Measurements from ENCODE around the gene IGFBP5. TPM values are rescaled to one million over a fixed set of nuclear protein-coding genes. Genes with fewer than 3 reads are reported as not detected.

The IGFBP5 gene
- total RNA-seq, 2 experiments from 2014 or later: 0.08 to 0.14 TPM

- no peak for DNase-seq
- Mint-ChIP-seq H3K27me3 (peaks cover 34% of the 10 kb centered on the region), H3K4me1 (peaks cover 21% of the 10 kb centered on the region), H3K36me3 (no peaks in the 10 kb centered on the region), H3K4me3 (no peak overlapping the region), H3K27ac (no peak overlapping the region), H3K9me3 (no peaks in the 10 kb centered on the region)
- POLR2A ChIA-PET: no interaction called here
- ATAC-seq (ENCODE audit: low read depth): no peak
Observed at GRCh38 chr2:216690456-216690852, 4.9 kb downstream of the IGFBP5 start.

GRCh38 chr2:216689397-216689796, 6.0 kb downstream of the IGFBP5 start:
- no peaks in the 10 kb centered on the region for H3K9me3 Mint-ChIP-seq
- peaks cover 35% of the 10 kb centered on the region for H3K27me3 Mint-ChIP-seq
- H3K36me3 Mint-ChIP-seq: no peaks in the 10 kb centered on the region

GRCh38 chr2:216688731-216689340, 6.5 kb downstream of the IGFBP5 start:
- POLR2A ChIA-PET: no interaction called here
- Mint-ChIP-seq H3K36me3 (no peaks in the 10 kb centered on the region), H3K4me3 (no peak overlapping the region), H3K27me3 (peaks cover 35% of the 10 kb centered on the region), H3K9me3 (no peaks in the 10 kb centered on the region), H3K4me1 (peaks cover 14% of the 10 kb centered on the region), H3K27ac (no peak overlapping the region)
- no peak for DNase-seq
- no peak for ATAC-seq (ENCODE audit: low read depth)

More at GRCh38 chr2:216689397-216689796, 6.0 kb downstream of the IGFBP5 start:
- Mint-ChIP-seq H3K4me3 (no peak overlapping the region), H3K4me1 (peaks cover 17% of the 10 kb centered on the region), H3K27ac (no peak overlapping the region)
- ATAC-seq (ENCODE audit: low read depth) (no peak), DNase-seq (no peak)
- POLR2A ChIA-PET: no interaction called here

- Mint-ChIP-seq H3K27ac (no peak overlapping the region), H3K4me3 (no peak overlapping the region), H3K36me3 (no peaks in the 10 kb centered on the region), H3K9me3 (no peaks in the 10 kb centered on the region), H3K27me3 (peaks cover 35% of the 10 kb centered on the region), H3K4me1 (peaks cover 10% of the 10 kb centered on the region)
- POLR2A ChIA-PET: no interaction called here
- ATAC-seq (ENCODE audit: low read depth): no peak
- DNase-seq: peak; percentile 53
Observed at GRCh38 chr2:216687646-216688045, 7.7 kb downstream of the IGFBP5 start.

- H3K27ac Mint-ChIP-seq: no peak overlapping the region
- ATAC-seq (ENCODE audit: low read depth): no peak
- DNase-seq: no peak
- POLR2A ChIA-PET: no interaction called here
- no peaks in the 10 kb centered on the region for H3K36me3 Mint-ChIP-seq
- H3K4me1 Mint-ChIP-seq: peaks cover 8% of the 10 kb centered on the region
- H3K4me3 Mint-ChIP-seq: no peak overlapping the region
- no peaks in the 10 kb centered on the region for H3K9me3 Mint-ChIP-seq
- peaks cover 32% of the 10 kb centered on the region for H3K27me3 Mint-ChIP-seq
Observed at GRCh38 chr2:216687111-216687510, 8.2 kb downstream of the IGFBP5 start.

- Mint-ChIP-seq H3K4me1 (peaks cover 10% of the 10 kb centered on the region), H3K9me3 (no peaks in the 10 kb centered on the region), H3K27ac (no peak overlapping the region), H3K36me3 (no peaks in the 10 kb centered on the region), H3K4me3 (no peak overlapping the region), H3K27me3 (peaks cover 22% of the 10 kb centered on the region)
- POLR2A ChIA-PET: no interaction called here
- DNase-seq (no peak), ATAC-seq (ENCODE audit: low read depth) (no peak)
Observed at GRCh38 chr2:216685327-216685875, 9.9 kb downstream of the IGFBP5 start.

- H3K27me3 Mint-ChIP-seq: peaks cover 18% of the 10 kb centered on the region
- H3K9me3 Mint-ChIP-seq: no peaks in the 10 kb centered on the region
- no peak for ATAC-seq (ENCODE audit: low read depth)
- no peaks in the 10 kb centered on the region for H3K36me3 Mint-ChIP-seq
- peaks cover 10% of the 10 kb centered on the region for H3K4me1 Mint-ChIP-seq
- H3K27ac Mint-ChIP-seq: no peak overlapping the region
- POLR2A ChIA-PET: no interaction called here
- H3K4me3 Mint-ChIP-seq: no peak overlapping the region
- DNase-seq: no peak
Observed at GRCh38 chr2:216683846-216684245, 11.5 kb downstream of the IGFBP5 start.

GRCh38 chr2:216681683-216682082, 13.7 kb downstream of the IGFBP5 start:
- H3K36me3 Mint-ChIP-seq: no peaks in the 10 kb centered on the region
- ATAC-seq (ENCODE audit: low read depth): no peak
- H3K27ac Mint-ChIP-seq: no peak overlapping the region
- H3K27me3 Mint-ChIP-seq: peaks cover 14% of the 10 kb centered on the region
- no peaks in the 10 kb centered on the region for H3K9me3 Mint-ChIP-seq
- DNase-seq: no peak
- H3K4me1 Mint-ChIP-seq: peaks cover 10% of the 10 kb centered on the region
- POLR2A ChIA-PET: no interaction called here
- H3K4me3 Mint-ChIP-seq: no peak overlapping the region

- Mint-ChIP-seq H3K4me1 (peaks cover 10% of the 10 kb centered on the region), H3K27me3 (peaks cover 14% of the 10 kb centered on the region), H3K4me3 (no peak overlapping the region), H3K36me3 (no peaks in the 10 kb centered on the region), H3K27ac (no peak overlapping the region), H3K9me3 (no peaks in the 10 kb centered on the region)
- ATAC-seq (ENCODE audit: low read depth) (no peak), DNase-seq (no peak)
- POLR2A ChIA-PET: no interaction called here
Observed at GRCh38 chr2:216680951-216681629, 14.3 kb downstream of the IGFBP5 start.

- Mint-ChIP-seq H3K27ac (no peak overlapping the region), H3K4me1 (peaks cover 10% of the 10 kb centered on the region), H3K36me3 (no peaks in the 10 kb centered on the region), H3K4me3 (no peak overlapping the region), H3K27me3 (peaks cover 14% of the 10 kb centered on the region), H3K9me3 (no peaks in the 10 kb centered on the region)
- ATAC-seq (ENCODE audit: low read depth): no peak
- POLR2A ChIA-PET: no interaction called here
- no peak for DNase-seq
Observed at GRCh38 chr2:216679658-216680024, 15.7 kb downstream of the IGFBP5 start.

- ATAC-seq (ENCODE audit: low read depth) (no peak), DNase-seq (no peak)
- Mint-ChIP-seq H3K36me3 (no peaks in the 10 kb centered on the region), H3K4me3 (no peak overlapping the region), H3K27me3 (peaks cover 9% of the 10 kb centered on the region), H3K9me3 (no peaks in the 10 kb centered on the region), H3K27ac (no peak overlapping the region), H3K4me1 (peaks cover 10% of the 10 kb centered on the region)
- POLR2A ChIA-PET: no interaction called here
Observed at GRCh38 chr2:216678813-216679657, 16.3 kb downstream of the IGFBP5 start.

GRCh38 chr2:216678098-216678465, 17.3 kb downstream of the IGFBP5 start:
- ATAC-seq (ENCODE audit: low read depth): no peak
- H3K4me1 Mint-ChIP-seq: peaks cover 10% of the 10 kb centered on the region
- H3K4me3 Mint-ChIP-seq: no peak overlapping the region
- peaks cover 3% of the 10 kb centered on the region for H3K27me3 Mint-ChIP-seq
- DNase-seq: no peak
- POLR2A ChIA-PET: no interaction called here
- H3K27ac Mint-ChIP-seq: no peak overlapping the region
- no peaks in the 10 kb centered on the region for H3K9me3 Mint-ChIP-seq
- H3K36me3 Mint-ChIP-seq: no peaks in the 10 kb centered on the region

GRCh38 chr2:216677439-216678097, 17.8 kb downstream of the IGFBP5 start:
- Mint-ChIP-seq H3K27ac (no peak overlapping the region), H3K9me3 (no peaks in the 10 kb centered on the region), H3K36me3 (no peaks in the 10 kb centered on the region), H3K4me3 (no peak overlapping the region), H3K27me3 (peaks cover 3% of the 10 kb centered on the region), H3K4me1 (peaks cover 10% of the 10 kb centered on the region)
- ATAC-seq (ENCODE audit: low read depth) (no peak), DNase-seq (no peak)
- POLR2A ChIA-PET: interaction anchor here (0.6 kb wide), 1 partner anchor 357 kb away, joined by 3 read pairs; no protein-coding TSS in a partner anchor
